Suprapubic skin (tissue), 2 donors: ENCODE data around the gene PHRF1.

Experiments used
- EP300 ChIP-seq: sonication (generic); formaldehyde crosslinking; IDR thresholded peaks from one replicate; pipeline ENCODE4 v1.6.1; 2017; ENCODE audit warnings: antibody characterized with exemption
- POLR2A ChIP-seq, 2 donors: fragments of 450-650 bp; IDR thresholded peaks; one replicate each; pipeline ENCODE4 v1.6.1; 2017; ENCODE audit warnings: antibody characterized with exemption in 2 of 2, mild to moderate bottlenecking in 2 of 2, moderate library complexity in 2 of 2

DNA sequence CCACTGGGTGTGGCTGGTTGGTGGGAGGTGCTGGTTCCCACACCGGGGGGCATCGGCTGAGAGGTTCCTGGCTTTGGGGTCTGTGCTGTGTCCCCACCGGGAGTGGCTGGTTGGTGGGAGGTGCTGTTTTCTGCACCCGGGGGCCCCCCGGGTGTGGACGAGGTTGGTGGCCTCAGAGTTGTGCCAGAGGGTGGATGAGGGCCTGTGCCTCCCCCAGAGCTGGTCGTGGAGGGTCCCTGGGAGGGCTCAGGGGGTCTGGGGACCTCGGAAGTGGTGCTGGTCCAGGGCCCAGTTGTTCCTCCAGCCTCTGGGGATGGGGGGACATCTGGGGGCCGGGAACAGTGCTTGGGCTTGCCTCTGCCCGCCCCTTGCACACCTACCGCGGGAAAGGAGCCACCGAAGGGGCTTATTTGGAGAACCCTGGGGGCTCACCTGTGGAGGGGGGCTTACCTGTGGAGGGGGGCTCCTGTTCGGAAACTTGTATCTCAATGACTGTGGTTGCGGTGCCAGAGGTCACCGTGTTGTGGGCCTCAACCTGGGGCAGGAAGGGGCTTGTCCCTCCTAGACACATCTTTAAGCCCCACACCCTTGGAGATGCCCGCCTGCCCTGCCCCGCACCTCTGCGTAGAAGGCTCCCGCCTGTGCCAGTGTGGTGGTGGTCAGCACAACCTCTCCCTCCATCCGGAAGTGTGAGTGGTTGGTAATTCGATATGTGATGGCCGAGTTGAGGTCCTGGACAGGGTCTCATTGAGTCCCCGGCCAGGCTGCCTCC is 42.8 kb downstream of the PHRF1 start:
- no peak for TF ChIP-seq POLR2A (IDR thresholded peaks at IDR 0.05)
- TF ChIP-seq EP300, result no peak
